HCT116 (cell line): ENCODE results near the gene TYW1B.

Source experiments
- CBX3 ChIP-seq: IDR thresholded peaks from 2 replicates; pipeline ENCODE4 v1.6.1; 2012; ENCODE audit warnings: low read depth
- CEBPB ChIP-seq: IDR thresholded peaks from 2 replicates; pipeline ENCODE4 v1.6.1; 2012; ENCODE audit warnings: low read depth
- EZH2 ChIP-seq: fragments of 200-600 bp; sonication (generic); IDR thresholded peaks from 2 replicates; pipeline ENCODE4 v1.6.1; 2017; ENCODE audit warnings: antibody characterized with exemption, mixed run types
- EZH2phosphoT487 ChIP-seq: fragments of 200-600 bp; IDR thresholded peaks from 2 replicates; pipeline ENCODE4 v1.6.1; 2018; ENCODE audit warnings: antibody characterized with exemption, borderline replicate concordance
- POLR2A ChIP-seq: IDR thresholded peaks from 2 replicates; pipeline ENCODE4 v1.7.0; 2011; ENCODE audit warnings: borderline replicate concordance; ENCODE audit not compliant: insufficient read depth, insufficient read length; ENCODE audit errors: extremely low read depth
- POLR2AphosphoS5 ChIP-seq: IDR thresholded peaks from 2 replicates; pipeline ENCODE4 v1.6.1; 2011; ENCODE audit warnings: mild to moderate bottlenecking, low read depth, low read length, moderate library complexity
- RAD21 ChIP-seq: IDR thresholded peaks from 2 replicates; pipeline ENCODE4 v1.6.1; 2012; ENCODE audit warnings: low read depth, mild to moderate bottlenecking
- SP1 ChIP-seq: IDR thresholded peaks from 2 replicates; pipeline ENCODE4 v1.6.1; 2012; ENCODE audit warnings: low read depth
- SRF ChIP-seq: IDR thresholded peaks from 2 replicates; pipeline ENCODE4 v1.6.1; 2012; ENCODE audit warnings: low read depth
- TCF7L2 ChIP-seq: IDR thresholded peaks from 2 replicates; pipeline ENCODE4 v1.7.0; 2011; ENCODE audit warnings: borderline replicate concordance, inconsistent platforms; ENCODE audit not compliant: insufficient read depth, insufficient read length; ENCODE audit errors: extremely low read depth
- ZFX ChIP-seq: fragments of 450-650 bp; IDR thresholded peaks from 2 replicates; pipeline ENCODE4 v1.6.1; 2017
- TF ChIP-seq, protein P1 (sequence below), 3 experiments: fragments of 200-600 bp in 1 of 3; sonication (generic) in 1 of 3; IDR thresholded peaks in 2 of 3; conservative IDR thresholded peaks in 1 of 3; 2 replicates each; pipeline ENCODE4 v1.5.1; 2012 to 2017; ENCODE audit warnings: low read depth in 2 of 3, low read length in 2 of 3, antibody characterized with exemption in 1 of 3, borderline replicate concordance in 1 of 3, control low read depth in 1 of 3, mild to moderate bottlenecking in 1 of 3, mixed read lengths in 1 of 3, mixed run types in 1 of 3, moderate library complexity in 1 of 3; ENCODE audit not compliant: insufficient read depth in 1 of 3

DNA sequence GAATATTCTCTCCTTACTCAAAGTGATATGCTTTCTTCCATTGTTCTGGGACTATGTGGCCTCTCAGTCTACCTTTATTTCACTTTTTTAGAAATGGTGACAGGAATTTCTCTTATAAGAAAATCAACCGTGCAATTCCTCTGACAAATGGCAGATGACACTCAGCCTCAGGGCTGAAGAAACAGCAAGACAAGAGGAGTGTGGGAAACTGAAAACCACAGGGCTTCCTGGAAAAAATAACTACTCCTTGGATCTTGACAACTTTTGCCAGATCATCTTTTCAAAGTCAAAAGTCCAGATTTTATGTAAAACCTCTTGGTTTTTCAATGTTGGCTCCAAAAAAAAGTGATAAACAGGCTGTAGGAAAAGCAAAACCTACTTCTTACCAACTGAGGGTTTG, 121.5 kb downstream of the TYW1B start:
- TF ChIP-seq EZH2 = no peak
- TF ChIP-seq ZFX = no peak
- TF ChIP-seq, protein P1, sequence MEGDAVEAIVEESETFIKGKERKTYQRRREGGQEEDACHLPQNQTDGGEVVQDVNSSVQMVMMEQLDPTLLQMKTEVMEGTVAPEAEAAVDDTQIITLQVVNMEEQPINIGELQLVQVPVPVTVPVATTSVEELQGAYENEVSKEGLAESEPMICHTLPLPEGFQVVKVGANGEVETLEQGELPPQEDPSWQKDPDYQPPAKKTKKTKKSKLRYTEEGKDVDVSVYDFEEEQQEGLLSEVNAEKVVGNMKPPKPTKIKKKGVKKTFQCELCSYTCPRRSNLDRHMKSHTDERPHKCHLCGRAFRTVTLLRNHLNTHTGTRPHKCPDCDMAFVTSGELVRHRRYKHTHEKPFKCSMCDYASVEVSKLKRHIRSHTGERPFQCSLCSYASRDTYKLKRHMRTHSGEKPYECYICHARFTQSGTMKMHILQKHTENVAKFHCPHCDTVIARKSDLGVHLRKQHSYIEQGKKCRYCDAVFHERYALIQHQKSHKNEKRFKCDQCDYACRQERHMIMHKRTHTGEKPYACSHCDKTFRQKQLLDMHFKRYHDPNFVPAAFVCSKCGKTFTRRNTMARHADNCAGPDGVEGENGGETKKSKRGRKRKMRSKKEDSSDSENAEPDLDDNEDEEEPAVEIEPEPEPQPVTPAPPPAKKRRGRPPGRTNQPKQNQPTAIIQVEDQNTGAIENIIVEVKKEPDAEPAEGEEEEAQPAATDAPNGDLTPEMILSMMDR (IDR thresholded peaks at IDR 0.05 in 2 of 3, conservative IDR thresholded peaks at IDR 0.05 in 1 of 3; ENCODE audit: borderline replicate concordance in 1 of 3, insufficient read depth in 1 of 3, low read depth in 2 of 3, low read length in 2 of 3) = no peak
- TF ChIP-seq CBX3 = no peak
- TF ChIP-seq SRF = no peak
- no peak for TF ChIP-seq EZH2phosphoT487
- no peak for TF ChIP-seq POLR2AphosphoS5
- TF ChIP-seq POLR2A = no peak
- TF ChIP-seq CEBPB = no peak
- no peak for TF ChIP-seq TCF7L2
- no peak for TF ChIP-seq RAD21
- TF ChIP-seq SP1 = no peak
